ENCODE results near the gene IGF1R.

The IGF1R gene

GRCh38 chr15:98854496-98854895 is 206.2 kb downstream of the IGF1R start:
- H3K4me2 ChIP-seq: no peak overlapping the region
- TF ChIP-seq CTCF (conservative IDR thresholded peaks at IDR 0.05; ENCODE audit: low read depth, low read length): no peak
- peaks cover 51% of the 10 kb centered on the region; the same call in 1 of the 2 replicates for H3K79me2 ChIP-seq (ENCODE audit: insufficient read depth, low read depth)
- peaks cover 44% of the 10 kb centered on the region for H3K4me1 ChIP-seq (ENCODE audit: low read depth, poor library complexity, severe bottlenecking)
- H3K4me3 ChIP-seq (IDR thresholded peaks at IDR 0.05; ENCODE audit: insufficient read depth, low read depth, low read length): no peak overlapping the region
- no peaks in the 10 kb centered on the region for H3K27me3 ChIP-seq (ENCODE audit: insufficient read depth, low read depth)
- H4K20me1 ChIP-seq (ENCODE audit: insufficient read depth): no peaks in the 10 kb centered on the region
- H3K9ac ChIP-seq: no peak overlapping the region
- H3K36me3 ChIP-seq (ENCODE audit: insufficient read depth): no peaks in the 10 kb centered on the region
- no peak overlapping the region for H3K27ac ChIP-seq
- H2AFZ ChIP-seq (ENCODE audit: low read depth): no peak overlapping the region

GRCh38 chr15:98855067-98855814 is 206.9 kb downstream of the IGF1R start:
- Histone ChIP-seq H3K9ac (no peak overlapping the region), H3K27me3 (ENCODE audit: insufficient read depth, low read depth) (no peaks in the 10 kb centered on the region), H3K4me2 (no peak overlapping the region), H3K4me3 (IDR thresholded peaks at IDR 0.05; ENCODE audit: insufficient read depth, low read depth, low read length) (no peak overlapping the region), H3K27ac (no peak overlapping the region), H3K36me3 (ENCODE audit: insufficient read depth) (no peaks in the 10 kb centered on the region), H4K20me1 (ENCODE audit: insufficient read depth) (no peaks in the 10 kb centered on the region), H3K4me1 (ENCODE audit: low read depth, poor library complexity, severe bottlenecking) (peaks cover 39% of the 10 kb centered on the region), H2AFZ (ENCODE audit: low read depth) (no peak overlapping the region), H3K79me2 (ENCODE audit: insufficient read depth, low read depth) (peaks cover 52% of the 10 kb centered on the region; the same call in 1 of the 2 replicates)
- no peak for TF ChIP-seq CTCF (conservative IDR thresholded peaks at IDR 0.05; ENCODE audit: low read depth, low read length)

GRCh38 chr15:98855815-98856531 is 207.6 kb downstream of the IGF1R start:
- Histone ChIP-seq H3K4me3 (IDR thresholded peaks at IDR 0.05; ENCODE audit: insufficient read depth, low read depth, low read length) (no peak overlapping the region), H3K27me3 (ENCODE audit: insufficient read depth, low read depth) (no peaks in the 10 kb centered on the region), H3K79me2 (ENCODE audit: insufficient read depth, low read depth) (peaks cover 47% of the 10 kb centered on the region; the same call in 1 of the 2 replicates), H4K20me1 (ENCODE audit: insufficient read depth) (no peaks in the 10 kb centered on the region), H3K4me2 (no peak overlapping the region), H3K4me1 (ENCODE audit: low read depth, poor library complexity, severe bottlenecking) (peaks cover 32% of the 10 kb centered on the region), H3K36me3 (ENCODE audit: insufficient read depth) (no peaks in the 10 kb centered on the region), H3K27ac (no peak overlapping the region), H2AFZ (ENCODE audit: low read depth) (no peak overlapping the region), H3K9ac (no peak overlapping the region)
- no peak for TF ChIP-seq CTCF (conservative IDR thresholded peaks at IDR 0.05; ENCODE audit: low read depth, low read length)

- H3K27ac ChIP-seq: no peak overlapping the region
- H2AFZ ChIP-seq (ENCODE audit: low read depth): no peak overlapping the region
- H3K27me3 ChIP-seq (ENCODE audit: insufficient read depth, low read depth): no peaks in the 10 kb centered on the region
- no peaks in the 10 kb centered on the region for H3K36me3 ChIP-seq (ENCODE audit: insufficient read depth)
- no peaks in the 10 kb centered on the region for H4K20me1 ChIP-seq (ENCODE audit: insufficient read depth)
- no peak overlapping the region for H3K4me2 ChIP-seq
- no peak for TF ChIP-seq CTCF (conservative IDR thresholded peaks at IDR 0.05; ENCODE audit: low read depth, low read length)
- H3K4me3 ChIP-seq (IDR thresholded peaks at IDR 0.05; ENCODE audit: insufficient read depth, low read depth, low read length): no peak overlapping the region
- peaks cover 26% of the 10 kb centered on the region for H3K4me1 ChIP-seq (ENCODE audit: low read depth, poor library complexity, severe bottlenecking)
- peaks cover 47% of the 10 kb centered on the region; the same call in 1 of the 2 replicates for H3K79me2 ChIP-seq (ENCODE audit: insufficient read depth, low read depth)
- no peak overlapping the region for H3K9ac ChIP-seq
Measured at GRCh38 chr15:98856532-98856907, 208.2 kb downstream of the IGF1R start.

Data from KMS-11 (cell line).